ENCODE measurements around the gene ASB2.

ASB2 gene

DNA sequence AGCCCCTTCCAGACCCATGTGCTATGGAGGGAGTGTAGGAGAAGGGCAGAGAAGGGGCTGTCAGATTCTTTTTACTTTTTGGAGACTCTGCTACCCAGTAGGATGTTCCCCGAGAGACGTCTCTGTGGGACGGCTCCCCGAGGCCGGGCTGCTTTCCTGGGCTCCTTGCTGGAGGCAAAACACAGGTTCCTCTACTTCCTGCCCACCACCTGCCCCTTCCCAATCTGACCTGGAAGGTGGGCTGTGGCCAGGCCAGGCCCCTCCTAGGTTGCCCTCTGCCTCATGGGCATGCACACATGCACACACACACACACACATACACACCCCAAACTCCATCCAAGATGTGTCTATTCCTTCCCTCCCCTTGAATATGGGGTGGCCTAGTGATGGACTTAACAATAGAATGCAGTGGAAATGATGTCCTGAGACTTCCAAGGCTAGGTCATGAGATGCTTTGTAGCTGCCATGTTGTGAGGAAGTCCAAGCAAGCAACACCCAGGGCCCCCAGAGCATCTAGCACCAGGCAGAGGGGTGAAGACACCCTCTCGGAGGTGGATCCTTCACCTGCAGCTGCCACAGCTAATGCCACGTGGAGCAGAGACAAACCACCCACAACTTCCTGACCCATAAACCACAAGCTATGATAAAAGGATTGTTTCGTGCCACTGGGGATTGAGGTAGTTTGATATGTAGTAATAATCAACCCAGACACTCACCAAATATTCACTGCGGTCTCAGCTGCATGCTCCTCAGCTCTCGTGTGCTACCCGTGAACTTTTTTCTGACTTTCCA lies 1.6 kb upstream of the ASB2 start:
- DNase-seq = no peak

DNA sequence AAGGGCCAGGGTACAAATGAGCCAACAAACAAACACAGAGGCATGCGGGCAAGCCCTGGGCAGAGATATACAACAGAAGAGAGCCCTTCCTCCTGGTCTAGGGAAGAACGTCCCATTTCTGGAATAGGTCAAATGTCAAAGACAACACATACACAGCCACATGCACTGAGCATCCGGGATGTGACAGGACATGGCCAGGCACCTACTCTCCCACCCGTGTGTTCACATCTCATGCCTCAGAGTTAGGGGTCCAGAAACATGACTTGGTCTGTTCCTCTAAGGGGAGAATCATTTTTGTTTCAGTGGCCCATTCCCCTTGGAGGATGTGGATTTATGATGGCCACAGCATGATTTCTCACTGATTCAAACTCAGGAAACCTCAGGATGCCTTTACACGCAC lies 801 bp upstream of the ASB2 start:
- no peak for DNase-seq

DNA sequence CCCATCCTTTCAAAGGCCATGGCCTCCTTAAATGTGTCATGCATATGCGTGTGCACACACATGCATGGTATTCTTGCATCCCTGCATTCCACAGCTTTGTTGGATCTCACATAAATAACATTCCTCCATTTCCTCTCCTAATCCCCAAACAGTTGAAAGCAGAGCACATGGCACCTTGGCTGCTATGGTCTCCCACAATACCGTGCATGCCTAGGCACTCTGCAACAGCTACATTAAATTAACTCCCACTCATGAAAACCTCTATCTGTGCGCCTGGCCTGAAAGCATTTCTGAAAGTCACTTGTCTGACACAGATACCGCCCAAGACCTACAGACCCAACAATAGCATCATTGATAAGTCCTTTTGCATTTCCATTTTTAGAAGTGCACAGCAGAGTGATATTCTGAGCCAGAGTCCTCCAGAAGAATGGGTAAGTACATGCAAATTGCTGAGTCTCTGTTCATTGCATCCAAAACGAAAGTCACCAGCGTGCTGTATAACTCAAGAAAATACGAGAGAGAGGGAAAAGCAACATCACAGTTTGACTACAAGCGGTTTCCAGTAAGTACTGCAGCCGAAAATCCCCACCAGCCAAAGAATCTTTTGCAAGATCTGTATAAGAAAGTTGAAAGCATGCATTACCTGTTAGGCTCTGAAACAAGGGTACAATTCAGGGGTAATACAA lies 436 bp downstream of the ASB2 start:
- no peak for DNase-seq

DNA sequence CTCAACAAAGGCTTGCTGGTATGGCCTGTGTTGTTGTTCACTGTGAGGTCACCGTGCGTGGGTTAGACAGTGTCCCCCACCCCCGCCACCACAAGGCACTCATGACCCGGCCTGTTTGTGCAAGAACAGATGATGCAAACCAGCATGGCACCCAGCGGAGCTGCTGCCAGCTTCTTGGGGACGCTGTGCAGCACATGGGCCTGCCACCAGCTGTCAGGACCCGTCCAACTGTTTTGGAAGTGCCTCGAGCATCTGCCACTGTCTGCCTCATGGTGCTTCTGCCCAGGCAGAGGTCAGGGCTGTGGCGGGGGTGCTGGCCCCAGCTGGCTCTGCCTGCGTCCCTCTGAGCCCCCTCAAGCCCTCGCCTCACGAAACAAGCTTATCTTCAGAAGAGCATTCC lies 1.5 kb downstream of the ASB2 start:
- no peak for DNase-seq

DNA sequence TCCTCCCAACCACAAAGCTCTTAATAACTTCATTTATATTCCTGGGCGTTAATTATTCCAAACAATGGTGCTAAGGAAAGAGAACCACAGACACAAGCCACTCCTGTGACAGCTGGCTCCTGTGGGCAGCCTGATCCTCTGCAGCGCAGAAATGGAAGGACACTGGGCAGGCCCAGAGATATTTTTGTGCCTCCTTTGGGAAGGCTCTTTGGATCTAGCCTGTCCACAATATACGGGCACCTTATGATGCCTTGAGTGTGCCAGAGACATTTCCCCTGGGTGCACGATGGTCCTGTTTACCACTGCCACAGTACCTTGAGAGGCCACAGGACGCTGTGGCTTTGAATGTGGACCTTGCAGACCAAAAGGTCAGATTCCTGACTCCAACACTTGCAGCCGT lies 2.1 kb downstream of the ASB2 start:
- no peak for DNase-seq

DNA sequence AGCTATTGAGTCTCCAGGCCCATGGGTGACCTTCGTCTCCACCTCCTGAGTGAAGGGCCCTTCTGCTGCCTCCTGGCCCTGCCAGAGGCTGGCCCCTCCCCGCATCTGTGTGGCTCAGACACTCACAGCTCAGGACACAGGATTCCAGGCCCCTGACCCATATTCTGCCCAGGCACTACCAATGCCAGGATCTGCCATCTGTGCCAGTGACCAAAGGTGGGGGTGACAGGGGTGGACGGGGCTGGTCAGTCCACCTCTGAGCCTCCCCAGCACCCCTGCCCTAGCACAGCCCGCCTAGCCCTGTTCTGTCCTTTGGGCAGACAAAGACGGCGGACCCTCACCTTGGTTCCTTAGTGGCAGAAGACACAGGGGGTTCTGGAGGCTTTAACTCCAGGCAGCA lies 2.8 kb downstream of the ASB2 start:
- no peak for DNase-seq

DNA sequence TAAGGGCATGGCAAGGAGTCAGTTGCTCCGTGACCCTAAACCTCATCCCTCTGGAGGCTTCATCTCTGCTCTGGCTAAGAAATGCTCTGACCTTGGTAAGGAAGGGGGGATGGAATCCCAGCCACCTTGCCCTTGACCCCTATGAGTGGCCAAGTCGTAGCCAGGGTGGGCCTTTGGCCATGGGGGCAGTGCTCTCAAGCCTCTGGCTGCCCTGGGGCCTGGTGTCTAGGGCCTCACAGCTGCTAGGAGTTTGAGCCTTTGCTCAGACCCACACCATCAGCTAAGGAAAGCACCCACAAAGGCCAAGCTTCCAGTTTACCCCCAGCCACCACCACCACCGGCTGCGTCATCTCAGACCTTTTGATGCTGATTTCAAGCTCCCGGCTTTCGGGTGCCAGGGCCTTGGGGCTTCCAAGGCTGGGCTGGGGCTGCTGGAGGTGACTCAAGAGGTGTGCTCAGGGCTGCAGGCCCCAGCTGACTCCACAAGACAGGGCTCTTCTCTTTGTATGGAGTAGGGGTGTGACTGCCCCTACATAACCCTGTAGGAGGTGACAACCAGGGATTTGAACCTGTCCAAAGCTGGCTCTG lies 3.7 kb downstream of the ASB2 start:
- DNase-seq = no peak

DNA sequence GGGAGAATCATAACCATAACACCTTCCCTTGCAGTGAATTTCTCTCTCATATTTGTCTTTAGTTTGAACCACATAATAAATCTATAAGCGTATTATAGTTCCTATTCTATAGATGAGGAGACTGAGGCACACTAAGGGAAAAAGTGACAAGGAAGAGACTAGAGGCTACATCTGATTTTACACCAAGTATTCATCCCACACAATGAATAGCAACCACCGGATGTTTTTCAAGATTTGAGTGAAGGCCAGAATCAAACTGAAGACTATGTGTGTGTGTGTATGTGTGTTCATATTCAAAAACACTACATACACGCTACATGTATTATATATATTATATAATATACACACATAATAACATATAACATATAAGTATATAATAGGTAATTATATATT lies 4.7 kb downstream of the ASB2 start:
- DNase-seq = no peak

DNA sequence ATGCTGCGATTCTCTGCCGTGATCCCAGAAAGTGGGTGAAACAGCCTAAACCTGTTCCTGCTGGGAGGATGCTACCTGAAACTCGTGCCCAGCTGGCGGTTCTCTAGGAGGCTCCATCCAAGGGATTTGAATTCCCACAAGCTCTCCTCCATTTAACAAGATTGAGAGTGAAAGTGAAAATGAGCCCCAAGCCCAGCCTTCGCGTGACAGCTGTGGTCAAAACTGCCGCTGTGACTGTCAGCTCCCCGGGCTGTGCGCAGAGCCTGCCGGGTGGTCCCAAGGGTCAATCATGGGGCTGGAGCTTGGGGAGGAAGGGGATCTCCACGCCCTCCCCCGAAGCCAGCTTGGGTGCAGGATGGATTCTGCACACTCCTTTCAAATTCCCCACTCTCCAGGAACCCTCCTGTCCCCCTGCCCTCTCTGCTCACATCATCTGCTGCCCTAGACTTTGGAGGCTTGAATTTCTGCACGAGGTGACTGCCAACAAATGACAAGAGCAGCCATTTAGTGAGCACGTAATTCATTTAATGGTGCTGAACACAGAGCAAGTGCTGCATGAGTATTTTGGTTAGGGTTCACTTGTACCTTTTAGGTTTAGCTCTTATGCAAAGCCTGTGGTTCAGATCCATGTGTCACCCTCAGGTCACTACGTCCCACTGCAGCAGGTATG lies 5.3 kb downstream of the ASB2 start:
- peak in 1 of 2 donors; percentile 22 for DNase-seq

DNA sequence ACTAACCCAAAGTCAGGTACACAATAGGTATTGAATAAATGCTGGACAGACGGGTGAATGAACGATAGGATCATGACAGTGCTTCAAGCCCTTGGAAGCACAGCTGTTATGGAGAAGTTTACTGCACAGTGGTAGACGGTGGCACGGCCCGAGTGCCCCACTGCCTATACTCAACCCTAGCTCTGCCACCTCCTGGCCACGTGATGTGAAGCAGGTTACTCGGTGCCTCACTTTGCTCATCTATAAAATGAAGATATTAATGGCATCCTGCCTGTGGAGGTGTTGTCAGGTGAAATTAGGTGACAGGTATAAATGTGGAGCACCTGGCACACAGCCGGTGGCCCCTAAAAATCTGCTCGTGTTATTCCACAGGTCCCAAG lies 5.8 kb downstream of the ASB2 start:
- peak; percentile 17 to 41 for DNase-seq

DNA sequence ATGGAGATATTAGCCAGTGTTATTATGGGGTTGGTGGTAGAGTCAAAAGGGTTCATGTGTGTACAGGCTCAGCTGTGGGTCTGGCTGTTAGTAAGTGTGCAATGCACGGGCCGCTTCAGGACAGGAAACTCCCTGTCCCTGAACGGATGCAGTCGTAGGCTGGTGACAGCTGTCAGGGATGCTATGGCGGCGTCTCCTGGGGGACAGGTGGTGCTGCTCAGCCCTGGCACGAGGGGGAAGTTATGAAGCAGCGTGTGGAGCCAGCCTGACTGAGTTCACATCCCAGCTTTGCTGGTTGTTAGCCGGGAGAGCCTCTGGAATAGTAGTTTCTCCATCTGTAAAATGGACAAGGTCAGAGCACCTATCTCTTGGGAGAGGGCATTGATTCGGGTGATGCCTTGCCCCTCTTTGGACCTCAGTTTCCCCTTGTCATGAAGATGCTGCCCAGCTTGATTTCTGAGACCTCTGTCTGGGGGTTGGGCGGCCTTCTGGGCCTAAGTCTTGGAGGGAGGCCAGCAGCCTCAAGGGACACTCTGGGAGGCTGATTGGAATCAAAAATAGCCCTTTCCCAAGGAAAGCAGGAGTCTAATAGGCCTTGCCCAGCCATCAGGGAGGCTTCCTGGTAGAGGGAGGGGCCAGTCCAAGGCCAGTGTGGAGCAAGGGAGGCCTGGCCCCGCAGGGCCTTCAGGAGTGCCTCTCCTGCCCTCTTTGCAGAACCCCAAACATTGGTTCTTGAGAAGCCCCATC lies 7.1 kb downstream of the ASB2 start:
- peak in 1 of 2 donors; percentile 63 for DNase-seq

DNA sequence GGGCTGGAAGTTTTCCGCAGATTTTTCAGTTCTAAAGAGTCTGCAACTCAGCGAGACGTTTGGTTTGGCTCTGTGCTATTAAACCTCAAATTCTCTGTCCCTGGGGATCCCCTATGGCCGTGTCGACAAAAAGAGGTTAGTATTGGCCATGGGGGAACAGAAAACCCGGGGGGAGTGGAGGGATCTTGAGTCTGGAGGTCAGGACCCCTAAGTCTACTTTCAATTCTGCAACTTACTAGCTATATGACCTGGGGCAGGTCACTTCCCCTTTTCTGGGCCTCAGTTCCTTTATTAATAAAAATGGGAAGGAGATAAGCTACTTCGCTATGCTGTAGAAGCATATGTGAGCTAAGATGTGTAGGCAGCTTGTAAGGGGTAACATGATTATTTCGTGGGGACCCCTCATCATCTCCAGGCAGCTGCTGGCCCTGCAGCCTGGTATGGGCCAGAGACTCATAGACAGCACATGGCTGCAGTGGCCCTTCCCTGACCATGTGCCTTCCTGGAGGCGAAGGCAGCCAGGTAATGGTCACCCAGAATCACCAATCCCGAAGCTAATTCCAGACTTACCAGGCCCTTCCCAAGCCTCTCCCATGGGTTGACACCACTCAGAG lies 8.6 kb downstream of the ASB2 start:
- peak in 1 of 2 donors; percentile 42 for DNase-seq

DNA sequence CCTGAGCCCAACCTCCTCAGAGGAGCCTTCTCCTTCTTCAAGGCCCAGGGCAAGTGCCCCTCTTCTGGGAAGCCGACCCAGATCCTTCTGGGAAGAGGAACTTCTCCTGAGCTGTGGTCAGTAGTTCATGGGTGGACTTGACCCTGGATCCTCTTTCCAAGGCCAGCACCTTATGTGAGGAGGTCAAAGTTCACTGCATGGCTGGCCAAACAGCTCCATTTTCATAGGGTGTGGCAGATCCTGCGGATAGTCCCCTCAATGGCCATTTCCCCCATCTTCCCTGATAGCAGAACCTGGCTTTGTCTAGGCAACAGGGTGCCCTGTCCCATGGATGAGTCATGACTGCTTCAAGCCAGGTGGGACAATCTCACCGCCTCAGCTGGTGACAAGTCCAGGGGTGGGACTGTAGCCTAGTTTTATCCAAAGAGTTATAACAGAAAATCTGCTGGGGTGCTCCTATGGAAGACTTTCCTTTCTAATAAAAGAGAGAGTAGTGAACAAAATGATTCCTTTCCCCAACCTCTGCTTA lies 10.4 kb downstream of the ASB2 start:
- DNase-seq = no peak

DNA sequence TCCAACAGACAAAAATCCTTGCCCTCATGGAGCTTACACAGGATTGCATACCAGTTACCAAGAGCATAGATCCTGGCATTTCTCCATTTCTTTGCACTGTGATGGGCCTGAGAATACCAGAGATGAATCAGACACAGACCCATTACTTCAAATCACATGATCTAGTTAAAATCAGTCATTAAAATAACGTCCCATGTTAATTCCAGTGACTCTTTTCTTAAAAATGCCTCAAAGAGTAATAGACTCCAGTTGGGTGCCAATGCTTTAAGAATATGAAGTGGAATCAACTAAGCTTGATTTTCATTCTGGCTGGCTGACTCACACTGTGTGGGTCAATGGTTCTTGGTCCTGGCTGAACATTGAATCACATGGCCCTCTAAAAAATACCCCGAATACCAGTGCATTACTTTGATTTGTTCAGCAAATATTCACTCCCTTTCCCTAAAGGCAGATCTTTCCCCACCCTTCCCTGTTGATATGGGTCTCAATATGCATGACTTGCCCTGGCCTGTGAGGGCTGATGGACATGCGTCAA lies 11.0 kb downstream of the ASB2 start:
- DNase-seq = no peak

DNA sequence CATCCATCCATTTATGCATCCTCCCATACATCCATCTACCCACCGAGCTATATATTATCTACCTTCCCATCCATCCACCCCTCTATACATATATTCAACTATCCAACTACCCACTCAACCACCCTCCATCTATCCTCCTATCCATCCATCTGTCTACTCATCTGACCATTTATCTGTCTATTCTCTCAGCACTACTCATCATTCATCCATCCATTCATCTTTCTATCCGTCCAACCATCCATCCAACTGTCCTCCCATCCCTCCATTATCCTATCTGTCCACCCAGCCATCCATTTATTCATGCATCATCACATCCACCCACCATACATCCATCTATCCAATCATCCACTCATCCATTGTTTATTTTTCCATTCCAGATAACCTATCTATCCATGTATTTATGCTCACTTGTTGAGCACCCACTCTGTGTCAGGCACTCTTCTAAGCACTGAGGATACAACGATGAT lies 11.5 kb downstream of the ASB2 start:
- DNase-seq = no peak

DNA sequence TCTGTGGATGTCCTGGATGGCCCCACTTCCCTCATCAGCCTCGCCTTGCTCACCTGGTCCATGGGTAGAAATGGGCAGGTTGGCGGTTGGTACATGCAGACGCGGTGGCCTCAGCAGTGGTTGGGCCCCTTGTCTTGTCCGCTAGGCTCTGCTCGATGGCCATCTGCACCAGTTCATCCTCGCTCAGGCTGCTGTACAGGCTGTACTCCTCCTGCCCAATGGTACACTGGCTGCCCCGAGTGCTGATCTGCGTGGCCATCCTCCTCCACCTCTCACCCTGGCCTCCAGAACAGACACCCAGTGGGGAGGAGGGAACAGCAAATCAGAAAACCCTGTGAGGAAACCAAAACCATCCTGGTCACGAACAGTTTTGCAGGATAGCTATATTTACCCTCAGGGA lies 12.1 kb downstream of the ASB2 start:
- no peak for DNase-seq

DNA sequence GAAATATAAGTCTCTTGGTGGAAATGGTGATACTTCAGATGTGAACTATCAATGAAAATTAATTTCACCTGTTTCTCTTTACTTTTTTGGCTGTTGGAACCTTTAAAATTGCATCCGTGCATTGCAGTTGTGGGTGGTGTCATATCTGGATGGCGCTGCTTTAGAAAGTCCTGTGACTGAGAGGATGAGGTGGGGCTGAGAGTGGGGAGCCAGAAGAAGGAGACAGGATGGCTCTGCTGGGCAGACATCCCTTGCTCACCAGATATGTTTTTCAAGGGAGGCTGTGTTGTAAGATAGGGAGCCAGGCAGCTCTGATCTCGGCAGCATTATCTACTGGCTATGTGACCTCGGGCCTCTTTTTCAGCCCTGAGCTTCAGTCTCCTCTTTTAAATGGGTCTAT lies 12.7 kb downstream of the ASB2 start:
- DNase-seq = no peak

DNA sequence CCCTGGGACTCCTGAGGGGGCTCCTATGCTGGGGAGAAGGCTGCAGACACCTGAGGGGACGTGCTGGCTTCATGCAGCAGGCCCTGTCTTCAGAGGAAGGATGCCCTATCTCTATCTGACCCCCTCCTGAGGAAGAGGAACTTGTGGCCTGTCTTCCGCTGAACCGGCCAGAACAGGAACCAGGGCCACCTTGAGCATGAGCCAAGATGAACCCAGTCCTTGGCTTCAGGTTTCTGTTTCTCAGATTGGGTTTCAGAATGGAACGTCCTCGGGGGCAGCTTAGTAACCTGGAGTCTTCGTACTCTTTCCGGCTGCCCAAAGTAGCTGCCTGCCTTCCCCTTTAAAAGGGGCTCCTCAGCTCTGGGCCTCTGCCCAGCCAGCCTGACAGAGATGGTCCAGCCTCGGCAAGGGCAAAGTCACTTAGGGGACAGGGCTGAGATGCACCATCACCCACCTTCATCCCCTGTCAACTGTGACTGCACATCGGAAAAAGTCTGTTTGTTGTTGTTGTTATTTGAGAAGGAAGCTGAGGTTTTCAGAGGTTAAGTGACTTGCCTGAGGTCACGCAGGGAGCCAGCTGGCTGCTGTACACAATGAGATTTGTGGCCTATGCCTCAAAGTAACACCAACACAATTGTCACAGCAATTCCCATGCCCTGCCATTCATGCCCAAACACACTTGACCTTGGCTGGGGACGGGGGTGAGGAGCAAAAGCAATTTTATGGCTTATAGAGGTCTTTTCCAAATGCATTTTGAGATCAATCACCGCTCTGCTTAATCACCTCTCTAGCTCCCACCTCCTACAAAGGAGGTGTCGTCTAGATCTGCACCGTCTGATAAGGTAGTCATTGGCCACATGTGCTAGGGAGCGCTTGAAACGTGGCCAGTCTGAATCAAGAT lies 13.4 kb downstream of the ASB2 start:
- peak in 1 of 2 donors; percentile 43 for DNase-seq

DNA sequence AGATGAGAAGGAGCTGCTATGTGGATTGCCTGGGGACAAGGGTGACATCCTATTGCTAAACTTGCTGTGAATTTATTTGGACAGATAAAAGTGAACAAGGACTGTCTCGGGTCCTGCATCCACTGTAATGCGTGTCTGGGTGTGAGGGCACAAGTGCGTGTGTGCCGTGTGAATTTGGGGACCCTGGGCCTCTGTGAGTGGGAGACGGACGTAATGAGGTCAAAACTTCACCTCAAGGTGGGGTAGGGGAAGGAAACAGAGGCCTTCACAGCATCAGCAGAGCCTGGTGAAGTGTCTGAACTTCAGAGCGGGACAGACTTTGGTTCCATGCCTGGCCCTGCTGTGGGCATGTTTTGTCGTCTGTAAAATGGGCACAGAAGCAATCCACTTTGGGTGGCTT lies 14.8 kb downstream of the ASB2 start:
- DNase-seq = no peak

DNA sequence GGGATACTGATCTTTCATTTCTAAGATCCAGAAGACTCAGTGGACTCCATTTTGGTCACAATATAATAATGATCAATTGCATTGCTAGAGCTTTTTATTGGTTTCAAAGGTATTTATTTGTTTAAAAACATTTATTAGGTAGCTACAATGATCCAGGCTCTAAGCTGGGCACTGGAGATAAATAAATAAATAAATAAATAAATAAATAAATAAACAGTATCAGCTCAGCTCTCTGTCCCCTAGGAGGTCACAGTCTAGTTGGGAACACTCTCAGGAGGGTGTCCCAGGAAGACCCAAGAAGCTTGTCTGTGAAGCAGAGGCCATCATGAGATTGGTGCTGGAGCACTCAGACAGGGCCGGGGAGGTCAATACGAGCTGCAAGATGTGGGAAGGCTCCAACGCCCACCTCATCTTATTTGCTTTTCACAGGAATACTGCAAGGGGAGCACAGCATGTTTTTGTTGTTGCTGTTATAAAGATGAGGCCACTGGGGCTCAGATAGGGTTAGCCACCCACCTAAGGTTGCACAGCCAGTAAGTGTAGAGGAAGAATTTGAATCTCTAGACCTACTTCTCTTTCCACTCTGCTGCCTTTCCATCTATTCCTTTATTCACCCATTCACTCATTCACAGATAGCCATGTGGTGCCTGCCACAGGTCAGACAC lies 15.5 kb downstream of the ASB2 start:
- no peak for DNase-seq
